GM23338 (cell line): Measurements from ENCODE around the gene WNT2. TPM values are rescaled to one million over a fixed set of nuclear protein-coding genes. Genes with fewer than 3 reads are reported as not detected.

Experiments
- ATAC-seq: fragments of 200-7000 bp; cut with Tn5 transposase; 3 replicates; pipeline ENCODE4 v1.9.1; 2020
- DNase-seq: peaks from one replicate; pipeline ENCODE4 v3.0.0-alpha.2; 2015; ENCODE audit warnings: low spot score
- H2AFZ ChIP-seq: fragments of 200-600 bp; sonication (generic); 2 replicates; pipeline ENCODE4 v1.8.0; 2016; ENCODE audit warnings: antibody characterized with exemption, mild to moderate bottlenecking, moderate library complexity
- H3F3A ChIP-seq: fragments of 200-600 bp; sonication (generic); replicated peaks from 2 replicates; pipeline ENCODE4 v1.8.0; 2017; ENCODE audit warnings: antibody characterized with exemption, mixed run types, low read depth
- H3K27ac ChIP-seq: fragments of 200-600 bp; sonication (generic); 2 replicates; pipeline ENCODE4 v1.6.1; 2016; ENCODE audit warnings: low read depth
- H3K27me3 ChIP-seq: fragments of 200-600 bp; sonication (generic); 2 replicates; pipeline ENCODE4 v1.8.0; 2016; ENCODE audit warnings: mild to moderate bottlenecking, mixed run types, moderate library complexity; ENCODE audit not compliant: insufficient read depth
- H3K36me3 ChIP-seq: fragments of 200-600 bp; sonication (generic); 2 replicates; pipeline ENCODE4 v1.8.0; 2016; ENCODE audit warnings: mild to moderate bottlenecking; ENCODE audit not compliant: insufficient read depth
- H3K4me1 ChIP-seq: fragments of 200-600 bp; sonication (generic); 2 replicates; pipeline ENCODE4 v1.8.0; 2016; ENCODE audit warnings: mild to moderate bottlenecking, moderate library complexity; ENCODE audit not compliant: insufficient read depth
- H3K4me2 ChIP-seq: fragments of 200-600 bp; sonication (generic); 2 replicates; pipeline ENCODE4 v1.7.1; 2017; ENCODE audit warnings: mixed run types
- H3K4me3 ChIP-seq: fragments of 200-600 bp; sonication (generic); 2 replicates; pipeline ENCODE4 v1.6.1; 2016; ENCODE audit warnings: mixed run types
- H3K79me2 ChIP-seq: fragments of 200-600 bp; sonication (generic); replicated peaks from 2 replicates; pipeline ENCODE4 v1.8.0; 2017; ENCODE audit warnings: mild to moderate bottlenecking; ENCODE audit not compliant: insufficient read depth
- H3K9me2 ChIP-seq: fragments of 200-600 bp; sonication (generic); 2 replicates; pipeline ENCODE4 v1.8.0; 2017; ENCODE audit not compliant: insufficient read depth
- H4K20me1 ChIP-seq: fragments of 200-600 bp; sonication (generic); replicated peaks from 2 replicates; pipeline ENCODE4 v1.8.0; 2017; ENCODE audit warnings: mild to moderate bottlenecking; ENCODE audit not compliant: insufficient read depth
- H3K27ac Mint-ChIP-seq: 2 replicates; pipeline ENCODE4 v1.8.0; 2020; ENCODE audit warnings: inconsistent platforms, mild to moderate bottlenecking, moderate library complexity, mixed read lengths
- H3K27me3 Mint-ChIP-seq: 3 replicates; pipeline ENCODE4 v1.8.0; 2022; ENCODE audit warnings: low read depth, mild to moderate bottlenecking, moderate library complexity, mixed read lengths, inconsistent platforms; ENCODE audit not compliant: insufficient read depth, poor library complexity
- H3K36me3 Mint-ChIP-seq: 3 replicates; pipeline ENCODE4 v1.8.0; 2021; ENCODE audit warnings: low read depth, mild to moderate bottlenecking, inconsistent platforms, moderate library complexity, mixed read lengths
- H3K4me1 Mint-ChIP-seq: 3 replicates; pipeline ENCODE4 v1.8.0; 2020; ENCODE audit warnings: mild to moderate bottlenecking, inconsistent platforms, mixed read lengths
- H3K4me3 Mint-ChIP-seq: 3 replicates; pipeline ENCODE4 v1.8.0; 2021; ENCODE audit warnings: moderate library complexity, mild to moderate bottlenecking, inconsistent platforms, mixed read lengths
- H3K9me3 Mint-ChIP-seq: 3 replicates; pipeline ENCODE4 v1.8.0; 2020; ENCODE audit warnings: moderate library complexity, mild to moderate bottlenecking, inconsistent platforms, mixed read lengths
- CREB1 ChIP-seq: fragments of 250-450 bp; sonication (Bioruptor Pico); IDR thresholded peaks from 2 replicates; pipeline ENCODE4 v1.5.0; 2020; ENCODE audit warnings: low read depth, mild to moderate bottlenecking, moderate library complexity
- ETS1 ChIP-seq: IDR thresholded peaks from 2 replicates; pipeline ENCODE4 v1.6.1; 2016; ENCODE audit warnings: antibody characterized with exemption
- EZH2 ChIP-seq: fragments of 200-600 bp; sonication (generic); IDR thresholded peaks from one replicate; pipeline ENCODE4 v1.8.0; 2017; ENCODE audit warnings: antibody characterized with exemption, mild to moderate bottlenecking, low read depth; ENCODE audit not compliant: unreplicated experiment
- EZH2phosphoT487 ChIP-seq: fragments of 200-600 bp; sonication (generic); IDR thresholded peaks from one replicate; pipeline ENCODE4 v1.8.1; 2018; ENCODE audit warnings: antibody characterized with exemption; ENCODE audit not compliant: unreplicated experiment
- NANOG ChIP-seq: IDR thresholded peaks from 2 replicates; pipeline ENCODE4 v1.6.1; 2016; ENCODE audit warnings: antibody characterized with exemption, borderline replicate concordance
- POLR2AphosphoS5 ChIP-seq: IDR thresholded peaks from 2 replicates; pipeline ENCODE4 v1.6.1; 2016; ENCODE audit warnings: antibody characterized with exemption, low read depth
- REST ChIP-seq: IDR thresholded peaks from one replicate; pipeline ENCODE4 v1.6.1; 2018; ENCODE audit warnings: antibody characterized with exemption; ENCODE audit not compliant: unreplicated experiment
- STAT1 ChIP-seq: IDR thresholded peaks from one replicate; pipeline ENCODE4 v1.6.1; 2016; ENCODE audit warnings: antibody characterized with exemption; ENCODE audit not compliant: unreplicated experiment
- ZNF114 ChIP-seq: fragments of 250-450 bp; sonication (Bioruptor Pico); IDR thresholded peaks from 2 replicates; pipeline ENCODE4 v1.5.0; 2020; ENCODE audit warnings: mild to moderate bottlenecking, moderate library complexity
- ZNF331 ChIP-seq: fragments of 250-450 bp; sonication (Bioruptor Pico); IDR thresholded peaks from 2 replicates; pipeline ENCODE4 v1.5.0; 2020; ENCODE audit warnings: low read depth, mild to moderate bottlenecking, moderate library complexity
- ZNF462 ChIP-seq: fragments of 250-450 bp; sonication (Bioruptor Pico); IDR thresholded peaks from 2 replicates; pipeline ENCODE4 v1.5.0; 2020; ENCODE audit warnings: mild to moderate bottlenecking, moderate library complexity
- polyA plus RNA-seq: library from polyadenylated mRNA; unstranded; fragments of >200 nt; fragmentation: Nextera tagmentation; extraction: Ambion mirVana; gene quantifications from 2 replicates; pipeline ENCODE4 v1.2.1, GENCODE V29; 2016
- total RNA-seq: library from RNA; depleted of rRNA; stranded (reverse); fragments of >200 nt; shearing (Covaris generic); gene quantifications from 2 replicates; pipeline ENCODE4 v1.2.3, GENCODE V29; 2014

Gene WNT2
- total and polyA plus RNA-seq, 2 experiments from 2014 or later = not detected

GRCh38 chr7:117338020-117338419 is 15.2 kb upstream of the WNT2 start:
- no peaks in the 10 kb centered on the region for H3K4me1 Mint-ChIP-seq
- no peaks in the 10 kb centered on the region for H3K4me1 ChIP-seq
- DNase-seq (no peak), ATAC-seq (no peak)
- H3K27ac ChIP-seq = no peak overlapping the region
- H3K4me3 ChIP-seq = no peak overlapping the region
- H3K27me3 Mint-ChIP-seq = no peaks in the 10 kb centered on the region
- H3K9me2 ChIP-seq = no peaks in the 10 kb centered on the region
- H3K27me3 ChIP-seq = no peaks in the 10 kb centered on the region
- no peak overlapping the region for H3K27ac Mint-ChIP-seq
- TF ChIP-seq ZNF462 (no peak), EZH2phosphoT487 (no peak), ZNF114 (CRISPR knock-in tag) (no peak), ETS1 (no peak), EZH2 (no peak), STAT1 (no peak), ZNF331 (CRISPR knock-in tag) (no peak), NANOG (no peak), REST (no peak), POLR2AphosphoS5 (no peak), CREB1 (CRISPR knock-in tag) (no peak)
- no peaks in the 10 kb centered on the region for H3K79me2 ChIP-seq
- H3K9me3 Mint-ChIP-seq = no peaks in the 10 kb centered on the region
- H3K4me2 ChIP-seq = no peak overlapping the region
- H4K20me1 ChIP-seq = no peaks in the 10 kb centered on the region
- H3K36me3 ChIP-seq = no peaks in the 10 kb centered on the region
- no peaks in the 10 kb centered on the region for H3F3A ChIP-seq
- no peaks in the 10 kb centered on the region for H3K36me3 Mint-ChIP-seq
- no peak overlapping the region for H3K4me3 Mint-ChIP-seq
- no peak overlapping the region for H2AFZ ChIP-seq
